Measurements from ENCODE around the gene RMRP.

The RMRP gene

GRCh38 chr9:35675732-35676392 lies 18.0 kb upstream of the RMRP start:
- no peaks in the 10 kb centered on the region for H3K9me3 ChIP-seq (ENCODE audit: low read depth, low read length)
- no peak for DNase-seq (ENCODE audit: low read depth, low spot score)
- no peak overlapping the region for H3K27ac ChIP-seq
- no peaks in the 10 kb centered on the region for H3K36me3 ChIP-seq (ENCODE audit: insufficient read depth, low read length)
- no peak overlapping the region for H3K9ac ChIP-seq (ENCODE audit: insufficient read length)
- TF ChIP-seq POLR2AphosphoS5 (IDR thresholded peaks at IDR 0.05; ENCODE audit: borderline replicate concordance, low read depth, low read length) (no peak), EZH2 (IDR thresholded peaks at IDR 0.05) (no peak), FOXP2 (optimal IDR thresholded peaks at IDR 0.05; ENCODE audit: control extremely low read depth, extremely low read length, insufficient read depth) (no peak)
- no peak overlapping the region for H3K4me3 ChIP-seq

- no peaks in the 10 kb centered on the region for H3K9me3 ChIP-seq (ENCODE audit: low read depth, low read length)
- no peak overlapping the region for H3K9ac ChIP-seq (ENCODE audit: insufficient read length)
- DNase-seq (ENCODE audit: low read depth, low spot score), result no peak
- H3K27ac ChIP-seq, result no peak overlapping the region
- H3K4me3 ChIP-seq, result no peak overlapping the region
- TF ChIP-seq FOXP2 (optimal IDR thresholded peaks at IDR 0.05; ENCODE audit: control extremely low read depth, extremely low read length, insufficient read depth), result no peak
- no peak for TF ChIP-seq EZH2 (IDR thresholded peaks at IDR 0.05)
- no peak for TF ChIP-seq POLR2AphosphoS5 (IDR thresholded peaks at IDR 0.05; ENCODE audit: borderline replicate concordance, low read depth, low read length)
- no peaks in the 10 kb centered on the region for H3K36me3 ChIP-seq (ENCODE audit: insufficient read depth, low read length)
Measured at GRCh38 chr9:35675204-35675603, 17.4 kb upstream of the RMRP start.

- Histone ChIP-seq H3K27ac (no peak overlapping the region), H3K9ac (ENCODE audit: insufficient read length) (no peak overlapping the region), H3K9me3 (ENCODE audit: low read depth, low read length) (no peaks in the 10 kb centered on the region), H3K4me3 (no peak overlapping the region), H3K36me3 (ENCODE audit: insufficient read depth, low read length) (no peaks in the 10 kb centered on the region)
- DNase-seq (ENCODE audit: low read depth, low spot score), result no peak
- no peak for TF ChIP-seq POLR2AphosphoS5 (IDR thresholded peaks at IDR 0.05; ENCODE audit: borderline replicate concordance, low read depth, low read length)
- TF ChIP-seq EZH2 (IDR thresholded peaks at IDR 0.05), result no peak
- no peak for TF ChIP-seq FOXP2 (optimal IDR thresholded peaks at IDR 0.05; ENCODE audit: control extremely low read depth, extremely low read length, insufficient read depth)
Measured at GRCh38 chr9:35674025-35674361, 16.2 kb upstream of the RMRP start.

GRCh38 chr9:35673132-35674024 lies 15.6 kb upstream of the RMRP start, which contains the start of gene CA9:
TSS of gene CA9 (plus strand) at chr9:35673928. CDS start at chr9:35673960, 32 bp downstream.
- no peak for TF ChIP-seq EZH2 (IDR thresholded peaks at IDR 0.05)
- Histone ChIP-seq H3K4me3 (no peak within 1 kb of the TSS), H3K9ac (ENCODE audit: insufficient read length) (no peak within 1 kb of the TSS), H3K9me3 (ENCODE audit: low read depth, low read length) (no peaks in the 10 kb centered on the region), H3K27ac (no peak within 1 kb of the TSS), H3K36me3 (ENCODE audit: insufficient read depth, low read length) (no peaks in the 10 kb centered on the region)
- DNase-seq (ENCODE audit: low read depth, low spot score), result no peak

- Histone ChIP-seq H3K9me3 (ENCODE audit: low read depth, low read length) (no peaks in the 10 kb centered on the region), H3K9ac (ENCODE audit: insufficient read length) (no peak overlapping the region), H3K4me3 (no peak overlapping the region), H3K27ac (no peak overlapping the region), H3K36me3 (ENCODE audit: insufficient read depth, low read length) (no peaks in the 10 kb centered on the region)
- TF ChIP-seq FOXP2 (optimal IDR thresholded peaks at IDR 0.05; ENCODE audit: control extremely low read depth, extremely low read length, insufficient read depth) (no peak), POLR2AphosphoS5 (IDR thresholded peaks at IDR 0.05; ENCODE audit: borderline replicate concordance, low read depth, low read length) (no peak), EZH2 (IDR thresholded peaks at IDR 0.05) (no peak)
- no peak for DNase-seq (ENCODE audit: low read depth, low spot score)
Measured at GRCh38 chr9:35669331-35670145, 11.7 kb upstream of the RMRP start.

- TF ChIP-seq EZH2 (IDR thresholded peaks at IDR 0.05), result no peak
- TF ChIP-seq FOXP2 (optimal IDR thresholded peaks at IDR 0.05; ENCODE audit: control extremely low read depth, extremely low read length, insufficient read depth), result no peak
- TF ChIP-seq POLR2AphosphoS5 (IDR thresholded peaks at IDR 0.05; ENCODE audit: borderline replicate concordance, low read depth, low read length), result no peak
- DNase-seq (ENCODE audit: low read depth, low spot score), result no peak
- H3K9me3 ChIP-seq (ENCODE audit: low read depth, low read length), result no peaks in the 10 kb centered on the region
- no peak overlapping the region for H3K4me3 ChIP-seq
- no peak overlapping the region for H3K9ac ChIP-seq (ENCODE audit: insufficient read length)
- peaks cover 3% of the 10 kb centered on the region; the same call in 1 of the 2 replicates for H3K36me3 ChIP-seq (ENCODE audit: insufficient read depth, low read length)
- H3K27ac ChIP-seq, result no peak overlapping the region
Measured at GRCh38 chr9:35667939-35668338, 10.1 kb upstream of the RMRP start.

- no peak for DNase-seq (ENCODE audit: low read depth, low spot score)
- peaks cover 17% of the 10 kb centered on the region for H3K36me3 ChIP-seq (ENCODE audit: insufficient read depth, low read length)
- TF ChIP-seq EZH2 (IDR thresholded peaks at IDR 0.05) (no peak), FOXP2 (optimal IDR thresholded peaks at IDR 0.05; ENCODE audit: control extremely low read depth, extremely low read length, insufficient read depth) (no peak), POLR2AphosphoS5 (IDR thresholded peaks at IDR 0.05; ENCODE audit: borderline replicate concordance, low read depth, low read length) (no peak)
- H3K9me3 ChIP-seq (ENCODE audit: low read depth, low read length), result no peaks in the 10 kb centered on the region
- H3K27ac ChIP-seq, result no peak overlapping the region
- H3K9ac ChIP-seq (ENCODE audit: insufficient read length), result no peak overlapping the region
- no peak overlapping the region for H3K4me3 ChIP-seq
Measured at GRCh38 chr9:35666549-35666948, 8.7 kb upstream of the RMRP start.

GRCh38 chr9:35666045-35666444 lies 8.2 kb upstream of the RMRP start:
- no peak for DNase-seq (ENCODE audit: low read depth, low spot score)
- Histone ChIP-seq H3K4me3 (peak overlapping the region; percentile 95; the same call in 1 of the 2 replicates), H3K9me3 (ENCODE audit: low read depth, low read length) (no peaks in the 10 kb centered on the region), H3K36me3 (ENCODE audit: insufficient read depth, low read length) (peaks cover 19% of the 10 kb centered on the region), H3K27ac (no peak overlapping the region), H3K9ac (ENCODE audit: insufficient read length) (peak overlapping the region; percentile 87)
- no peak for TF ChIP-seq FOXP2 (optimal IDR thresholded peaks at IDR 0.05; ENCODE audit: control extremely low read depth, extremely low read length, insufficient read depth)

Measured in SK-N-MC (cell line).